HepG2 (cell line): ENCODE measurements around the gene TRAP1. TPM values are rescaled to one million over a fixed set of nuclear protein-coding genes. Genes with fewer than 3 reads are reported as not detected.

Source experiments
- CREB3 ChIP-seq: sonication (generic); formaldehyde crosslinking; IDR thresholded peaks from 2 replicates; pipeline ENCODE4 v1.5.0; 2020; ENCODE audit warnings: missing genetic modification reagents
- FOXA3 ChIP-seq: IDR thresholded peaks from 2 replicates; pipeline ENCODE4 v1.6.1; 2016; ENCODE audit warnings: missing genetic modification reagents, missing compliant biosample characterization
- GTF3A ChIP-seq: sonication (generic); formaldehyde crosslinking; conservative IDR thresholded peaks from 2 replicates; pipeline ENCODE4 v1.4.0; 2020; ENCODE audit warnings: mild to moderate bottlenecking, missing genetic modification reagents
- HNRNPK ChIP-seq: fragments of 200-400 bp; formaldehyde crosslinking; IDR thresholded peaks from 2 replicates; pipeline ENCODE4 v1.6.1; 2018; ENCODE audit warnings: low read length, low read depth, moderate library complexity, mild to moderate bottlenecking; ENCODE audit not compliant: poor library complexity, severe bottlenecking
- JUND ChIP-seq: sonication (generic); formaldehyde crosslinking; IDR thresholded peaks from 2 replicates; pipeline ENCODE4 v1.8.0; 2022; ENCODE audit warnings: mild to moderate bottlenecking, missing genetic modification reagents
- PHB2 ChIP-seq: fragments of 450-650 bp; IDR thresholded peaks from 2 replicates; pipeline ENCODE4 v1.6.1; 2018; ENCODE audit not compliant: partially characterized antibody
- POLR2AphosphoS2 ChIP-seq: IDR thresholded peaks from 2 replicates; pipeline ENCODE4 v1.6.1; 2011; ENCODE audit warnings: low read depth, low read length, improper control_type of control experiment
- SALL2 ChIP-seq: sonication (generic); formaldehyde crosslinking; IDR thresholded peaks from 2 replicates; pipeline ENCODE4 v1.8.1; 2023; ENCODE audit warnings: mild to moderate bottlenecking, missing genetic modification reagents, inconsistent platforms
- SAP130 ChIP-seq: IDR thresholded peaks from 2 replicates; pipeline ENCODE4 v1.6.1; 2016; ENCODE audit warnings: low read depth
- ZFP36L2 ChIP-seq: sonication (generic); formaldehyde crosslinking; IDR thresholded peaks from 2 replicates; pipeline ENCODE4 v1.4.0; 2020; ENCODE audit warnings: missing genetic modification reagents
- ZFP37 ChIP-seq: sonication (generic); formaldehyde crosslinking; IDR thresholded peaks from 2 replicates; pipeline ENCODE4 v1.4.0; 2020; ENCODE audit warnings: missing genetic modification reagents, borderline replicate concordance
- ZNF562 ChIP-seq: sonication (generic); formaldehyde crosslinking; IDR thresholded peaks from 2 replicates; pipeline ENCODE4 v1.8.0; 2022; ENCODE audit warnings: missing genetic modification reagents, borderline replicate concordance
- ZNF563 ChIP-seq: sonication (generic); formaldehyde crosslinking; IDR thresholded peaks from 2 replicates; pipeline ENCODE4 v1.8.0; 2022; ENCODE audit warnings: mild to moderate bottlenecking, moderate library complexity, missing genetic modification reagents
- ZNF660 ChIP-seq: sonication (generic); formaldehyde crosslinking; IDR thresholded peaks from 2 replicates; pipeline ENCODE4 v1.5.1; 2020; ENCODE audit warnings: mild to moderate bottlenecking, low read depth, missing genetic modification reagents, borderline replicate concordance
- ZNF674 ChIP-seq: sonication (generic); formaldehyde crosslinking; IDR thresholded peaks from 2 replicates; pipeline ENCODE4 v1.5.0; 2020; ENCODE audit warnings: low read depth, mild to moderate bottlenecking, missing genetic modification reagents
- ZSCAN20 ChIP-seq: sonication (generic); formaldehyde crosslinking; IDR thresholded peaks from 2 replicates; pipeline ENCODE4 v1.4.0; 2020; ENCODE audit warnings: missing genetic modification reagents, mild to moderate bottlenecking, borderline replicate concordance
- polyA plus RNA-seq, 8 experiments: library from polyadenylated mRNA; depleted of rRNA in 3 of 8; stranded (reverse) in 7 of 8; unstranded in 1 of 8; fragments of >200 nt; fragmentation: Illumina TruSeq in 4 of 8; extraction: Trizol in 4 of 8; gene quantifications; 2 replicates each; pipeline versions ENCODE4 v1.2.1 to v1.2.3, GENCODE V29; 2011 to 2016; ENCODE audit warnings: low read depth in 4 of 8, missing spikeins in 1 of 8, mixed read lengths in 1 of 8; ENCODE audit not compliant: insufficient read depth in 1 of 8
- total RNA-seq, 5 experiments: library from RNA; depleted of rRNA; stranded (reverse); fragments of >200 nt; fragmentation: Illumina TruSeq; extraction: Trizol; gene quantifications; 2 replicates each; pipeline ENCODE4 v1.2.3, GENCODE V29; 2016; ENCODE audit warnings: low read depth in 1 of 5
- TF ChIP-seq, protein P1 (sequence below): sonication (generic); formaldehyde crosslinking; conservative IDR thresholded peaks from 2 replicates; pipeline ENCODE4 v1.8.1; 2023; ENCODE audit warnings: missing genetic modification reagents
- TF ChIP-seq, protein P2 (sequence below): sonication (generic); formaldehyde crosslinking; conservative IDR thresholded peaks from 2 replicates; pipeline ENCODE4 v1.4.0; 2020; ENCODE audit warnings: mild to moderate bottlenecking, missing genetic modification reagents, moderate library complexity
- TF ChIP-seq, protein P3 (sequence below): sonication (generic); formaldehyde crosslinking; IDR thresholded peaks from 2 replicates; pipeline ENCODE4 v1.8.0; 2022; ENCODE audit warnings: mild to moderate bottlenecking, missing genetic modification reagents, moderate library complexity
- TF ChIP-seq, protein P4 (sequence below): sonication (generic); formaldehyde crosslinking; IDR thresholded peaks from 2 replicates; pipeline ENCODE4 v1.4.0; 2020; ENCODE audit warnings: mild to moderate bottlenecking, low read depth, missing genetic modification reagents

Gene TRAP1
- total and polyA plus RNA-seq, 2 of the 13 experiments (the other 11 are each of a cell fraction or from before 2014, with no cell fraction given) = 127 to 240 TPM

- TF ChIP-seq, protein P1, sequence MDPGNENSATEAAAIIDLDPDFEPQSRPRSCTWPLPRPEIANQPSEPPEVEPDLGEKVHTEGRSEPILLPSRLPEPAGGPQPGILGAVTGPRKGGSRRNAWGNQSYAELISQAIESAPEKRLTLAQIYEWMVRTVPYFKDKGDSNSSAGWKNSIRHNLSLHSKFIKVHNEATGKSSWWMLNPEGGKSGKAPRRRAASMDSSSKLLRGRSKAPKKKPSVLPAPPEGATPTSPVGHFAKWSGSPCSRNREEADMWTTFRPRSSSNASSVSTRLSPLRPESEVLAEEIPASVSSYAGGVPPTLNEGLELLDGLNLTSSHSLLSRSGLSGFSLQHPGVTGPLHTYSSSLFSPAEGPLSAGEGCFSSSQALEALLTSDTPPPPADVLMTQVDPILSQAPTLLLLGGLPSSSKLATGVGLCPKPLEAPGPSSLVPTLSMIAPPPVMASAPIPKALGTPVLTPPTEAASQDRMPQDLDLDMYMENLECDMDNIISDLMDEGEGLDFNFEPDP (CRISPR knock-in tag) = no peak
- TF ChIP-seq, protein P2, sequence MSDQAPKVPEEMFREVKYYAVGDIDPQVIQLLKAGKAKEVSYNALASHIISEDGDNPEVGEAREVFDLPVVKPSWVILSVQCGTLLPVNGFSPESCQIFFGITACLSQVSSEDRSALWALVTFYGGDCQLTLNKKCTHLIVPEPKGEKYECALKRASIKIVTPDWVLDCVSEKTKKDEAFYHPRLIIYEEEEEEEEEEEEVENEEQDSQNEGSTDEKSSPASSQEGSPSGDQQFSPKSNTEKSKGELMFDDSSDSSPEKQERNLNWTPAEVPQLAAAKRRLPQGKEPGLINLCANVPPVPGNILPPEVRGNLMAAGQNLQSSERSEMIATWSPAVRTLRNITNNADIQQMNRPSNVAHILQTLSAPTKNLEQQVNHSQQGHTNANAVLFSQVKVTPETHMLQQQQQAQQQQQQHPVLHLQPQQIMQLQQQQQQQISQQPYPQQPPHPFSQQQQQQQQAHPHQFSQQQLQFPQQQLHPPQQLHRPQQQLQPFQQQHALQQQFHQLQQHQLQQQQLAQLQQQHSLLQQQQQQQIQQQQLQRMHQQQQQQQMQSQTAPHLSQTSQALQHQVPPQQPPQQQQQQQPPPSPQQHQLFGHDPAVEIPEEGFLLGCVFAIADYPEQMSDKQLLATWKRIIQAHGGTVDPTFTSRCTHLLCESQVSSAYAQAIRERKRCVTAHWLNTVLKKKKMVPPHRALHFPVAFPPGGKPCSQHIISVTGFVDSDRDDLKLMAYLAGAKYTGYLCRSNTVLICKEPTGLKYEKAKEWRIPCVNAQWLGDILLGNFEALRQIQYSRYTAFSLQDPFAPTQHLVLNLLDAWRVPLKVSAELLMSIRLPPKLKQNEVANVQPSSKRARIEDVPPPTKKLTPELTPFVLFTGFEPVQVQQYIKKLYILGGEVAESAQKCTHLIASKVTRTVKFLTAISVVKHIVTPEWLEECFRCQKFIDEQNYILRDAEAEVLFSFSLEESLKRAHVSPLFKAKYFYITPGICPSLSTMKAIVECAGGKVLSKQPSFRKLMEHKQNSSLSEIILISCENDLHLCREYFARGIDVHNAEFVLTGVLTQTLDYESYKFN (CRISPR knock-in tag) = peak; percentile 99
- peak; percentile 97 for TF ChIP-seq SAP130 (CRISPR knock-in tag)
- TF ChIP-seq ZNF562 (CRISPR knock-in tag) = no peak
- peak; percentile 38; the same call in 1 of the 2 replicates for TF ChIP-seq ZFP37
- no peak for TF ChIP-seq JUND
- no peak for TF ChIP-seq ZNF660
- no peak; the same call in 1 of the 2 replicates for TF ChIP-seq ZFP36L2 (CRISPR knock-in tag)
- TF ChIP-seq GTF3A = no peak
- TF ChIP-seq ZNF563 = peak; percentile 85; the same call in 1 of the 2 replicates
- TF ChIP-seq CREB3 = no peak; the same call in 1 of the 2 replicates
- TF ChIP-seq, protein P3, sequence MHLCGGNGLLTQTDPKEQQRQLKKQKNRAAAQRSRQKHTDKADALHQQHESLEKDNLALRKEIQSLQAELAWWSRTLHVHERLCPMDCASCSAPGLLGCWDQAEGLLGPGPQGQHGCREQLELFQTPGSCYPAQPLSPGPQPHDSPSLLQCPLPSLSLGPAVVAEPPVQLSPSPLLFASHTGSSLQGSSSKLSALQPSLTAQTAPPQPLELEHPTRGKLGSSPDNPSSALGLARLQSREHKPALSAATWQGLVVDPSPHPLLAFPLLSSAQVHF (CRISPR knock-in tag) = no peak
- TF ChIP-seq, protein P4, sequence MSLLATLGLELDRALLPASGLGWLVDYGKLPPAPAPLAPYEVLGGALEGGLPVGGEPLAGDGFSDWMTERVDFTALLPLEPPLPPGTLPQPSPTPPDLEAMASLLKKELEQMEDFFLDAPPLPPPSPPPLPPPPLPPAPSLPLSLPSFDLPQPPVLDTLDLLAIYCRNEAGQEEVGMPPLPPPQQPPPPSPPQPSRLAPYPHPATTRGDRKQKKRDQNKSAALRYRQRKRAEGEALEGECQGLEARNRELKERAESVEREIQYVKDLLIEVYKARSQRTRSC = no peak; the same call in 1 of the 2 replicates
- no peak for TF ChIP-seq PHB2
- peak; percentile 96 for TF ChIP-seq FOXA3 (CRISPR knock-in tag)
- no peak for TF ChIP-seq ZNF674
- TF ChIP-seq POLR2AphosphoS2 = no peak; the same call in 1 of the 2 replicates
- peak; percentile 87; the same call in 1 of the 2 replicates for TF ChIP-seq SALL2
- 0 out of 2 replicates have a peak, but pooled peaks have one; percentile 31 for TF ChIP-seq ZSCAN20
- no peak for TF ChIP-seq HNRNPK
These were observed 21.5 kb downstream of the TRAP1 start (continued) for GRCh38 chr16:3695610-3696369.
